ENCODE data around the gene WFIKKN2.

- TF ChIP-seq CTCF (conservative IDR thresholded peaks at IDR 0.05; ENCODE audit: low read depth, low read length): no peak
- no peak for TF ChIP-seq CEBPB (IDR thresholded peaks at IDR 0.05; ENCODE audit: low read depth, low read length)
- TF ChIP-seq RAD21 (IDR thresholded peaks at IDR 0.05; ENCODE audit: low read length): no peak
- TF ChIP-seq USF2 (IDR thresholded peaks at IDR 0.05; ENCODE audit: low read depth, low read length): no peak; the same call in 1 of the 2 replicates
- no peak for TF ChIP-seq POLR2A (IDR thresholded peaks at IDR 0.05; ENCODE audit: low read depth, low read length)
- no peak for TF ChIP-seq RFX5 (IDR thresholded peaks at IDR 0.05; ENCODE audit: low read depth, low read length)
- no peak for TF ChIP-seq FOS (IDR thresholded peaks at IDR 0.05; ENCODE audit: low read depth, low read length)
- TF ChIP-seq RCOR1 (IDR thresholded peaks at IDR 0.05; ENCODE audit: insufficient replicate concordance, low read length): no peak
- TF ChIP-seq MAZ (IDR thresholded peaks at IDR 0.05; ENCODE audit: borderline replicate concordance, low read depth, low read length): no peak
- no peak for TF ChIP-seq MXI1 (IDR thresholded peaks at IDR 0.05; ENCODE audit: borderline replicate concordance, low read depth, low read length)
- TF ChIP-seq NFE2L2 (IDR thresholded peaks at IDR 0.05; ENCODE audit: low read depth, low read length): no peak
Observed at GRCh38 chr17:50845240-50846147, 10.1 kb downstream of the WFIKKN2 start.

Measured in IMR-90 (cell line).